PC-9 (cell line): Measurements from ENCODE around the gene CDC27. TPM values are rescaled to one million over a fixed set of nuclear protein-coding genes. Genes with fewer than 3 reads are reported as not detected.

Source experiments
- BruUV-seq: library from RNA; stranded (reverse); fragments of 400-500 nt; replicated peaks from 2 replicates; lab custom pipeline; 2021; lab: Mats Ljungman, UMichigan
- CTCF ChIA-PET: fragments of 300-600 bp; sonication (Branson Sonifier 250); formaldehyde crosslinking; loops from one replicate; lab custom pipeline; 2022; ENCODE audit warnings: antibody characterized with exemption; lab: Charles Lee
- POLR2A ChIA-PET: fragments of 300-600 bp; sonication (Branson Sonifier 250); formaldehyde crosslinking; loops from one replicate; lab custom pipeline; 2022; ENCODE audit warnings: antibody characterized with exemption; ENCODE audit not compliant: unreplicated experiment; lab: Charles Lee
- DNase-seq, 2 experiments: peaks; one replicate each; pipeline versions ENCODE4 v3.0.0 to v3.0.0-alpha.2; 2015 to 2022; ENCODE audit warnings: mixed read lengths in 1 of 2
- H2AFZ ChIP-seq: fragments of 200-600 bp; sonication (generic); 2 replicates; pipeline ENCODE4 v1.8.1; 2017; ENCODE audit warnings: antibody characterized with exemption
- H3F3A ChIP-seq: fragments of 200-600 bp; sonication (generic); 2 replicates; pipeline ENCODE4 v1.8.1; 2017; ENCODE audit warnings: antibody characterized with exemption, mild to moderate bottlenecking, low read depth; ENCODE audit not compliant: insufficient read depth
- H3K27ac ChIP-seq: fragments of 200-600 bp; sonication (generic); 2 replicates; pipeline ENCODE4 v1.6.1; 2016; ENCODE audit warnings: mixed run types
- H3K27me3 ChIP-seq: fragments of 200-600 bp; sonication (generic); 2 replicates; pipeline ENCODE4 v1.6.1; 2016; ENCODE audit warnings: low read depth, mixed run types; ENCODE audit not compliant: insufficient read depth
- H3K36me3 ChIP-seq: fragments of 200-600 bp; sonication (generic); 2 replicates; pipeline ENCODE4 v1.6.1; 2016; ENCODE audit warnings: low read depth, mixed run types
- H3K4me1 ChIP-seq: fragments of 200-600 bp; sonication (generic); replicated peaks from 2 replicates; pipeline ENCODE4 v1.6.1; 2016; ENCODE audit warnings: mixed run types; ENCODE audit not compliant: insufficient read depth
- H3K4me2 ChIP-seq: fragments of 200-600 bp; sonication (generic); 2 replicates; pipeline ENCODE4 v1.6.1; 2017; ENCODE audit warnings: mixed run types
- H3K4me3 ChIP-seq: fragments of 200-600 bp; sonication (generic); 2 replicates; pipeline ENCODE4 v1.6.1; 2016; ENCODE audit warnings: mixed run types
- H3K79me2 ChIP-seq: fragments of 200-600 bp; sonication (generic); 2 replicates; pipeline ENCODE4 v1.6.1; 2017; ENCODE audit warnings: low read depth, mixed run types
- H3K9me2 ChIP-seq: fragments of 200-600 bp; sonication (generic); 2 replicates; pipeline ENCODE4 v1.8.1; 2017; ENCODE audit warnings: mild to moderate bottlenecking; ENCODE audit not compliant: insufficient read depth
- H3K9me3 ChIP-seq: fragments of 200-600 bp; sonication (generic); 2 replicates; pipeline ENCODE4 v1.8.1; 2016; ENCODE audit warnings: low read depth; ENCODE audit not compliant: insufficient read depth
- H4K20me1 ChIP-seq: fragments of 200-600 bp; sonication (generic); 2 replicates; pipeline ENCODE4 v1.8.1; 2017; ENCODE audit not compliant: insufficient read depth
- EZH2 ChIP-seq: fragments of 200-600 bp; sonication (generic); IDR thresholded peaks from 2 replicates; pipeline ENCODE4 v1.8.0; 2017; ENCODE audit warnings: antibody characterized with exemption, low read depth
- intact Hi-C: fragments of 100-400 bp; cut with micrococcal nuclease; formaldehyde crosslinking; loops from one replicate; pipeline ENCODE4 v1.10.0; 2022; ENCODE audit not compliant: unreplicated experiment
- total RNA-seq: library from RNA; stranded (reverse); gene quantifications from 2 replicates; pipeline ENCODE4 v1.2.3, GENCODE V29; 2021
- TF ChIP-seq, protein P1 (sequence below): fragments of 200-600 bp; sonication (generic); conservative IDR thresholded peaks from 2 replicates; pipeline ENCODE4 v1.6.1; 2017; ENCODE audit warnings: mixed run types, antibody characterized with exemption, mild to moderate bottlenecking, moderate library complexity

Gene CDC27
- total RNA-seq, 1 experiment from 2014 or later = 94.3 TPM

DNA sequence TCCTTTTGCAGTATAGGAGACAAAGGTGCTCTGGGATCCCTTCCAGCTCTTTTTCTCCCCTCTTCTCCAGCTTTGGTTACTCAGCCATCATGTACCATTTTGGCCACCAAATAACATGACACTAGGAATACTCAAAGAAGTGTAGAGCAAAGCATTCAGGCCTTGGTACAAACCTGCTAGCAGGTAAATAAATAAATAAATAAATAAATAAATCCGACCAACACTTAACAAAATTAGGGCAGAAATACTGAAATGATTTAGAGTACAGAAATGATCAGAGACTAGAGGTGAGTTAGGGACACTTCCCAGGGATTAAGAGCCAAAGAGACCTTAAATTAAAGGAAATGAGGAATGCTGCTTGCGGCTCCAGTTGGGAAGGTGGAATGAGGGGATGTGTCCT lies 46.8 kb upstream of the CDC27 start:
- Histone ChIP-seq H3K4me3 (no peak overlapping the region), H3K9me3 (no peaks in the 10 kb centered on the region), H3K4me2 (no peak overlapping the region), H2AFZ (no peak overlapping the region), H3K9me2 (no peaks in the 10 kb centered on the region), H3F3A (peaks cover 20% of the 10 kb centered on the region), H3K27ac (no peak overlapping the region), H3K79me2 (no peaks in the 10 kb centered on the region), H3K4me1 (peaks cover 30% of the 10 kb centered on the region), H3K27me3 (no peaks in the 10 kb centered on the region), H3K36me3 (no peaks in the 10 kb centered on the region), H4K20me1 (no peaks in the 10 kb centered on the region)
- CTCF ChIA-PET = no interaction called here
- DNase-seq = no peak
- POLR2A ChIA-PET = no interaction called here
- TF ChIP-seq, protein P1, sequence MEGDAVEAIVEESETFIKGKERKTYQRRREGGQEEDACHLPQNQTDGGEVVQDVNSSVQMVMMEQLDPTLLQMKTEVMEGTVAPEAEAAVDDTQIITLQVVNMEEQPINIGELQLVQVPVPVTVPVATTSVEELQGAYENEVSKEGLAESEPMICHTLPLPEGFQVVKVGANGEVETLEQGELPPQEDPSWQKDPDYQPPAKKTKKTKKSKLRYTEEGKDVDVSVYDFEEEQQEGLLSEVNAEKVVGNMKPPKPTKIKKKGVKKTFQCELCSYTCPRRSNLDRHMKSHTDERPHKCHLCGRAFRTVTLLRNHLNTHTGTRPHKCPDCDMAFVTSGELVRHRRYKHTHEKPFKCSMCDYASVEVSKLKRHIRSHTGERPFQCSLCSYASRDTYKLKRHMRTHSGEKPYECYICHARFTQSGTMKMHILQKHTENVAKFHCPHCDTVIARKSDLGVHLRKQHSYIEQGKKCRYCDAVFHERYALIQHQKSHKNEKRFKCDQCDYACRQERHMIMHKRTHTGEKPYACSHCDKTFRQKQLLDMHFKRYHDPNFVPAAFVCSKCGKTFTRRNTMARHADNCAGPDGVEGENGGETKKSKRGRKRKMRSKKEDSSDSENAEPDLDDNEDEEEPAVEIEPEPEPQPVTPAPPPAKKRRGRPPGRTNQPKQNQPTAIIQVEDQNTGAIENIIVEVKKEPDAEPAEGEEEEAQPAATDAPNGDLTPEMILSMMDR = no peak
- TF ChIP-seq EZH2 = no peak
- intact Hi-C loops = no loop called here
- BruUV-seq = no TSS peak

DNA sequence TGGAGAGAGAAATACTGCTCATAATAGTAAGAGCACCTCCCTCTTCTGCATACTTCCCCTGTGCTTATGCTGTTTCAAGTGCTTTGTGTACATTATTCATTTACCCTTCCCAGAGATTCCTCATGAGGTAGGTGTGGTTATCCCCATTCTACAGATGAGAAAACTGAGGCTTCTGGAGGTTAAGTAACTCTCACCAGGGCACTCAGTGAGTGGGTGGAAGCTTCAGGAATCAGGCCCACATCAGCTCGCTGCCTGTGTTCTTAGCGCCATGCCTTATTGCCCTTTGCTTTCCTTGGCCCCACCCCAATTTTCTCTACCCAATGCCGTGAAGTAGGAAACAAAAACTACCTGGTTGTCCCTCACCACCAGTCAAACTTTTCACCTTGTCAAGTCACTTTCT lies 46.4 kb upstream of the CDC27 start:
- H3K9me2 ChIP-seq = no peaks in the 10 kb centered on the region
- DNase-seq = no peak
- peaks cover 19% of the 10 kb centered on the region for H3F3A ChIP-seq
- H4K20me1 ChIP-seq = no peaks in the 10 kb centered on the region
- CTCF ChIA-PET = no interaction called here
- intact Hi-C loops = no loop called here
- no peaks in the 10 kb centered on the region for H3K9me3 ChIP-seq
- no peaks in the 10 kb centered on the region for H3K36me3 ChIP-seq
- H3K4me3 ChIP-seq = no peak overlapping the region
- POLR2A ChIA-PET = no interaction called here
- no peak overlapping the region for H2AFZ ChIP-seq
- no TSS peak for BruUV-seq
- TF ChIP-seq, protein P1 = no peak
- no peak for TF ChIP-seq EZH2
- H3K4me2 ChIP-seq = no peak overlapping the region
- H3K27ac ChIP-seq = no peak overlapping the region
- no peaks in the 10 kb centered on the region for H3K27me3 ChIP-seq
- peaks cover 30% of the 10 kb centered on the region for H3K4me1 ChIP-seq
- no peaks in the 10 kb centered on the region for H3K79me2 ChIP-seq

DNA sequence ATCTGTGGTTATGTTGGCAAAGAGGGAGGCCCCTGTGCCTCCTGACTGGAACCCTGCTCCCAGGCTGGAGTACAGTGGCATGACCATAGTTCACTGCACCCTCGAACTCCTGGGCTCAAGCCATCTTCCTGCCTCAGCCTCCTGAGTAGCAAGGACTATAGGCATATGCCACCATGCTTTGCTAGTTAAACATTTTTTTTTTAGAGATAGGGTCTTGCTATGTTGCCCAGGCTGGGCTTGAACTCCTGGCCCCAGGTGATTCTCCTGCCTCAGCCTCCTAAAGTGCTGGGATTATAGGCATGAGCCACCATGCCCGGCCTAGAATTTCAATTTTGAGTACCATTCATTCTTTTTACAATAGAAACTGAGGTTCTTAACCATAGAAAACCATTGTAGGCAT lies 43.4 kb upstream of the CDC27 start:
- Histone ChIP-seq H2AFZ (no peak overlapping the region), H3F3A (peaks cover 8% of the 10 kb centered on the region), H3K27ac (no peak overlapping the region), H3K4me2 (no peak overlapping the region), H3K27me3 (no peaks in the 10 kb centered on the region), H4K20me1 (no peaks in the 10 kb centered on the region), H3K36me3 (no peaks in the 10 kb centered on the region), H3K4me1 (peaks cover 24% of the 10 kb centered on the region), H3K9me3 (no peaks in the 10 kb centered on the region), H3K79me2 (no peaks in the 10 kb centered on the region), H3K9me2 (no peaks in the 10 kb centered on the region), H3K4me3 (no peak overlapping the region)
- POLR2A ChIA-PET = no interaction called here
- intact Hi-C loops = no loop called here
- BruUV-seq = no TSS peak
- no peak for TF ChIP-seq EZH2
- TF ChIP-seq, protein P1 = no peak
- CTCF ChIA-PET = no interaction called here
- DNase-seq = no peak
